ENCODE data around the gene NFATC3.

- TF ChIP-seq CTCF (IDR thresholded peaks at IDR 0.05) (no peak), POLR2A (IDR thresholded peaks at IDR 0.05) (no peak)
Observed at GRCh38 chr16:68126395-68126794, 41.2 kb downstream of the NFATC3 start.

All from uterus (tissue), 2 donors.